KOPT-K1 (cell line): ENCODE results near the gene KRT16.
"Not testable (repeated sequence)": the region's sequence is repeated elsewhere in the genome, so short reads cannot be mapped to it uniquely, and the experiment has no call there.

ENCODE experiments used
- H3K27ac ChIP-seq: fragments of 200-600 bp; sonication (generic); 2 replicates; pipeline ENCODE4 v1.5.1; 2016; ENCODE audit warnings: antibody characterized with exemption, mild to moderate bottlenecking, low read depth, low read length; ENCODE audit not compliant: poor library complexity, severe bottlenecking
- H3K36me3 ChIP-seq: fragments of 200-600 bp; sonication (generic); 2 replicates; pipeline ENCODE4 v1.5.1; 2017; ENCODE audit warnings: antibody characterized with exemption, mild to moderate bottlenecking, low read length, moderate library complexity; ENCODE audit not compliant: insufficient read depth
- H3K9me3 ChIP-seq: fragments of 200-600 bp; sonication (generic); 2 replicates; pipeline ENCODE4 v1.5.1; 2017; ENCODE audit warnings: antibody characterized with exemption, low read length, mild to moderate bottlenecking; ENCODE audit not compliant: insufficient read depth, poor library complexity, severe bottlenecking

The KRT16 gene

DNA sequence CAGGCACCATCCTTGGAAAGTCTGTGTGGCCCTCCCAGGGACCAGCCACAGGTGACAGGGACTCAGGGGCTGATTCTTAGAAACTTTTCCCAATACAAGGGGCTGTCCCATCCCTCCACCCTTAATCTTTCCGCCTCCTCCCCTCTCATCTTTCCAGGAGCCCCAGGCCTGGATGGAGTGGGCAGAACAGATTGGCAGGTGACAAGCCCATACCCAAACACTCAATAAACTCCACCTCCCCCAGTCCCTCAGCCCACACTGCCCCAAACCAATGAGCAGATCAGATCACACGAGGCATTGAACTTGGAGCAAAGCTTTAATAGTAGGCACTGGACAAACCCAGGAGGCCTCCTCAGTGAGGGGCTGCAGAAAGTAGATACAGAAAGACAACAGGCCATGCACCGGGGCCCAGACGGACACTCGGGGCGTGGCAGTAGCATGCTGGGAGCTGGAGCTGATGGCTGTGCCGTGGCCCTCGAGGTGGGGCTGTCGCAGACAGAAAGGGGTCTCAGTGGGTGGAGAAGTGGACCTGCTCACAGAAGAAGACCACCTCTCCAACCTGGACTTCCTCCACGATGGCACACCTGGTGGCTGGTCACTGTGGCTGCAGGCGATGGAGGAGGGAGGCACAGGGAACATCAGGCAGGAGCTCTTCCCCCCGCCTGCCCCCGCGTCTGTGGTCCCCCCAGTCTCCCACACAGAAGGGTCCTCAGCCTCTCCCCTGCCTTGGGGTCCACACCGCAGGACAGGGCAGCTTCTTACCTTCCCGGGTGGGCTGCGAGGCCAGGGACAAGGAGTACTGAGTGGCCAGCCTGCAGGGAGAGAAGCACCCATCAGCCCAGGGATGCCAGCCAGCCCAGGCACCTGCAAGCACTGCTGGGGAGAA lies 13.7 kb upstream of the KRT16 start:
- H3K36me3 ChIP-seq, H3K9me3 ChIP-seq, H3K27ac ChIP-seq: not testable (repeated sequence)

DNA sequence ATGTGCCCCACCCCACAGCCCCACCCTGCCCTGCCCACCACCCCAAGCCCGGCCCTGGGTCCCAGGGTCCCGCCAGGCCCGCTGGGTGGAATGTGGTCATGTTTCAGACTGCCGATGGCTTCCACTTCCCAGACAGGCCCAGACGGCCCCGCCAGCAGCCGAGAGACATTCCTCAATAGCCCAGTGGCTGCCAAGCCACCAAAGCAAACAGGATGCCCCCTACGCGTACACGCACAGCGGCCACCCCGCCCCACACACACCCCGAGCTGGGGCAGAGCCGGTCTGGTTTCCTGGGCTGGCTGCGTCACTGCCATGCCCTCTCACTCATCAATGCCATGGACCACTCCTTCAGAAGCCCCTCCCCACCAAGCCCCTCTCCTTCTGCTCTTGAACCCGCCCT lies 13.0 kb upstream of the KRT16 start:
- Histone ChIP-seq H3K36me3 (no peaks in the 10 kb centered on the region), H3K9me3 (no peaks in the 10 kb centered on the region), H3K27ac (no peak overlapping the region)

- no peaks in the 10 kb centered on the region for H3K9me3 ChIP-seq
- H3K27ac ChIP-seq = no peak within 1 kb of the TSS
- no peaks in the 10 kb centered on the region for H3K36me3 ChIP-seq
Observed at GRCh38 chr17:41624208-41625101, 11.9 kb upstream of the KRT16 start, which contains the start of gene KRT17. TSS of gene KRT17 (minus strand) at chr17:41624575. CDS start at chr17:41624509, 66 bp downstream.

DNA sequence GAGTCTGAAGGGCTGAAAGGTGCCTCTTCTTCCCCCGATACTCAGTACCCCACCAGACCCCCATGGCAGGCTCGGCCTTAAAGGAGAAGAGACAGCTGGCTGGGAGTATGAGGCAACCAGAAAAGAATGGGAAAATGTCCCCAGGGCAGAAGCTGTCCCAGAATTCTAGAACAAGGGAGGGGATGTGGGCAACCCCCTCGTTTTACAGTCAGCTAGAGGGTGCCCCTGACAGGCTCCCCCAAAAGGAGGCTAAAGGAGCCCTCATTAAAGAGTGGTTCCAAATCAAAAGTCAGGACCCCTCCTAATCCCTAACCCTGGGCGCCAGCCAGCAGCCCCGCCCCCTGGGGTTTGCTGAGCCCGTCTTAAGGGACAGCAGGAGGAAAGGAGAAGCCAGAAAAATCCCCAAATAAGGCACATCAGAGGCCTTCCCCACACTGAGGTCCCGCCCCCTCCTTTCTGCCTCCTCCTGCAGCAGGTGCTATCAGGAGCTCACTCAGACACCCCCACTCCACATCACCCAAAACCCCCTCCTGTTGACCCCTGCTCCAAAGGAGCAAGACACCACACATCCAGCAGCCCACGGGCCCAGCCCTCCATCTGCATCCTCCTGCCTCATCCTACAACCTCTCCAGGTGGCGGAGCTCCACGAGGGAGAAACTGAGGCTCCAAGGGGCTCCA lies 10.8 kb upstream of the KRT16 start:
- not testable (repeated sequence) for H3K9me3 ChIP-seq, H3K36me3 ChIP-seq, H3K27ac ChIP-seq

- not testable (repeated sequence) for H3K9me3 ChIP-seq, H3K27ac ChIP-seq, H3K36me3 ChIP-seq
Observed at GRCh38 chr17:41622340-41623183, 10.0 kb upstream of the KRT16 start.

DNA sequence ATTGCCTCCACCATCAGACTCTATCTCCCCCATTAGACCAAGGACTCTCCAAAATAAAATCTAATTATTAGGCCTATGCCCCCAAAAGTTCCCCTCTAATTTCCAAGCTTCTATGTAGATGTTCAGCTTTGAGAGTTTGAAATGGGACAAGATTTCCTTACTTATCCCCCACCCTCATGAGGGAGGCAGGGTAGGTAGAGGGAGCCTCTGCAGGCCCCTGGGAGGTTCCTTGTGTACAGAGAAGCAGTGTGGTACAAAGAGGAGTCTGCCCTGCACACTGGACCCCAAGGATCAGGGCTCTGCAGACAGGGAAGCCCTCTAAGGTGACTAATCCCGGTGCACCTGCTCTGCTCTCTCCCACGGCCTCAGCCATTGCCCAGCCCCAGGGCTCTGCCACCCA lies 9.3 kb upstream of the KRT16 start:
- no peaks in the 10 kb centered on the region for H3K36me3 ChIP-seq
- no peaks in the 10 kb centered on the region for H3K9me3 ChIP-seq
- H3K27ac ChIP-seq = no peak overlapping the region

GRCh38 chr17:41621435-41621817 lies 8.9 kb upstream of the KRT16 start:
- H3K27ac ChIP-seq, H3K9me3 ChIP-seq, H3K36me3 ChIP-seq: not testable (repeated sequence)

GRCh38 chr17:41620583-41621434 lies 8.2 kb upstream of the KRT16 start:
- Histone ChIP-seq H3K36me3 (no peaks in the 10 kb centered on the region), H3K9me3 (no peaks in the 10 kb centered on the region), H3K27ac (no peak overlapping the region)

GRCh38 chr17:41619927-41620582 lies 7.5 kb upstream of the KRT16 start:
- H3K27ac ChIP-seq, H3K36me3 ChIP-seq, H3K9me3 ChIP-seq: not testable (repeated sequence)

GRCh38 chr17:41619036-41619926 lies 6.7 kb upstream of the KRT16 start:
- Histone ChIP-seq H3K27ac (no peak overlapping the region), H3K36me3 (no peaks in the 10 kb centered on the region), H3K9me3 (no peaks in the 10 kb centered on the region)

DNA sequence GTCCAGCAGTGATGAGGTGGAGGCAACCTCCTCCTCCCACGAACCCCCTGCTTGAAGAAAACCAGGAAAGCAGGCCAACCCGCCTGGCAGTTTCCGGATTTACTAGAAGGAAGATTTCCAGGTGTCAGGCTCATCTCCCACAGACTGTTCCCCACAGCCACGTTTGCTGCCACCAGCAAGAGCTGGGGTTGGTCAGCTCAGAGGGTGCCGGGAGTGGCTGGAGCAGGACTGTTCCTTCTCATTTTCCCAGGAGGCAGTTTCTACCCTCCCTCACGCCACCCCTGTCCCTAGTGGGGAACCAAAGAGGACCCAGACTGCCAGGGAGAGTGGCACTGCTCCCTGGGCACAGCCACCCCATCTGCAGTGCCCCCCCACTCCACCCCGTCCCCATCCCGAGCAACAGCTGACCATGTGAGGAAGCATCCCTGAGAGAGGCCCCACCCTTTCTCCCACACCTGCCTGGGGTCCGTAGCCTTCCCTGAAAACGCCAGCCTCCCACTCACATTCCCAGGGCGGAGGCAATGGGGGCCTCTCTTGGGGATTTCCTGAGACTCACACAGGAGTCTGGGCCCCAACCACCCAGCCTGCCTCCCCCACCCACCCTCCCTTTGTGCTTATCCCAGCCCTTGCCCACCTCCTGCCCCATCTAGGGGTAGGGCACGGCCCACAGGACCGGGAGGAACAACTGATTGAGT lies 5.9 kb upstream of the KRT16 start:
- Histone ChIP-seq H3K27ac (no peak overlapping the region), H3K9me3 (no peaks in the 10 kb centered on the region), H3K36me3 (no peaks in the 10 kb centered on the region)

DNA sequence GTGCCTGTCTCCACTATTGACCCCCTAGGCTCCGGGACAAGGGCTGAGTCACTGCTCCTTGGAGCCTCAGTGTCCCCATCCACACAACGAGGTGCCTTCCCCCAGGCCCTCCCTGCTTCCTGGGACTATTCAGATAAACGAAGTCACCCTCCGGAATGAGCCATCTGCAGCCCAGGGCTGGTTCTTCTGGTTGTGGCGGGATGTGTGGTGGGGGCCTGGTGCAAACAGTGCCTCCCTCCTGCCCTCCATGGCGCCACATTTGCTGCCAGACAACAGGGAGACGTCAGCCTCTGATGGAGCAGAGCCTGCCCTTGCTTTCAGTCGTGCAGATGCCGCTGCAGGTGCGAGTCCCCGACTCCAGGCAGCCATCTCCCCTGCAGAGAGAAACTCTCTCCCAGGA lies 5.1 kb upstream of the KRT16 start:
- Histone ChIP-seq H3K9me3 (no peaks in the 10 kb centered on the region), H3K27ac (no peak overlapping the region), H3K36me3 (no peaks in the 10 kb centered on the region)
